WERI-Rb-1 (cell line): ENCODE data around the gene ROPN1L.

ENCODE experiments used
- DNase-seq: peaks from one replicate; pipeline ENCODE4 v3.0.0-alpha.2; 2020
- H3K27ac ChIP-seq: fragments of 250-450 bp; sonication (Bioruptor Pico); 2 replicates; pipeline ENCODE4 v1.5.1; 2020; ENCODE audit warnings: mild to moderate bottlenecking, moderate library complexity
- H3K27me3 ChIP-seq: fragments of 250-450 bp; sonication (Bioruptor Pico); 2 replicates; pipeline ENCODE4 v1.5.1; 2021; ENCODE audit warnings: mild to moderate bottlenecking, low read depth, moderate library complexity; ENCODE audit not compliant: insufficient read depth, severe bottlenecking
- H3K36me3 ChIP-seq: fragments of 250-450 bp; sonication (Bioruptor Pico); 2 replicates; pipeline ENCODE4 v1.5.1; 2020; ENCODE audit warnings: mild to moderate bottlenecking, moderate library complexity
- H3K4me3 ChIP-seq: 2 replicates; pipeline ENCODE4 v1.5.1; 2011; ENCODE audit warnings: low read depth, mild to moderate bottlenecking, control low read depth, low read length
- H3K9me3 ChIP-seq: fragments of 250-450 bp; sonication (Bioruptor Pico); 2 replicates; pipeline ENCODE4 v1.5.1; 2021; ENCODE audit warnings: mild to moderate bottlenecking, moderate library complexity; ENCODE audit not compliant: severe bottlenecking
- TF ChIP-seq, protein P1 (sequence below): IDR thresholded peaks from 2 replicates; pipeline ENCODE4 v1.5.1; 2011; ENCODE audit warnings: low read depth, mild to moderate bottlenecking, control low read depth, inconsistent platforms, low read length

ROPN1L gene

DNA sequence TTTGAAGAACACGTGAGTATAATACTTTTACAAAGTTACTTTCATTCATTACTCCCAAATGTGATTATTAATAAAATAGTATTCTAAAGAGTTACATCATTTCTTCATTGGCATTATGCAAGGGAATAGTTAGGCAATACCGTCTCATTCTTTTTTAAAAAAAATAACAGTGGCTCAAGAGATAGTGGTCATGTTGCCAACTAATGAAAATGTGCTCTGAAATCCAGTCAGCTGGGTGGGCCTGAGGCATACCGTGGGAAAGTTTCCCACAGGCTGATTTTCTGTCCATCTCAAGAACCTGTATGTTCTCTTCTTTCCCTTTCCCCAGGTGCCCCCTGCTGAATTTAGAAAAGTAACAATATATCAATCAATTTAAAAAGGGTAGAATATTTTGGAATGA lies 40.8 kb upstream of the ROPN1L start:
- TF ChIP-seq, protein P1, sequence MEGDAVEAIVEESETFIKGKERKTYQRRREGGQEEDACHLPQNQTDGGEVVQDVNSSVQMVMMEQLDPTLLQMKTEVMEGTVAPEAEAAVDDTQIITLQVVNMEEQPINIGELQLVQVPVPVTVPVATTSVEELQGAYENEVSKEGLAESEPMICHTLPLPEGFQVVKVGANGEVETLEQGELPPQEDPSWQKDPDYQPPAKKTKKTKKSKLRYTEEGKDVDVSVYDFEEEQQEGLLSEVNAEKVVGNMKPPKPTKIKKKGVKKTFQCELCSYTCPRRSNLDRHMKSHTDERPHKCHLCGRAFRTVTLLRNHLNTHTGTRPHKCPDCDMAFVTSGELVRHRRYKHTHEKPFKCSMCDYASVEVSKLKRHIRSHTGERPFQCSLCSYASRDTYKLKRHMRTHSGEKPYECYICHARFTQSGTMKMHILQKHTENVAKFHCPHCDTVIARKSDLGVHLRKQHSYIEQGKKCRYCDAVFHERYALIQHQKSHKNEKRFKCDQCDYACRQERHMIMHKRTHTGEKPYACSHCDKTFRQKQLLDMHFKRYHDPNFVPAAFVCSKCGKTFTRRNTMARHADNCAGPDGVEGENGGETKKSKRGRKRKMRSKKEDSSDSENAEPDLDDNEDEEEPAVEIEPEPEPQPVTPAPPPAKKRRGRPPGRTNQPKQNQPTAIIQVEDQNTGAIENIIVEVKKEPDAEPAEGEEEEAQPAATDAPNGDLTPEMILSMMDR: no peak

DNA sequence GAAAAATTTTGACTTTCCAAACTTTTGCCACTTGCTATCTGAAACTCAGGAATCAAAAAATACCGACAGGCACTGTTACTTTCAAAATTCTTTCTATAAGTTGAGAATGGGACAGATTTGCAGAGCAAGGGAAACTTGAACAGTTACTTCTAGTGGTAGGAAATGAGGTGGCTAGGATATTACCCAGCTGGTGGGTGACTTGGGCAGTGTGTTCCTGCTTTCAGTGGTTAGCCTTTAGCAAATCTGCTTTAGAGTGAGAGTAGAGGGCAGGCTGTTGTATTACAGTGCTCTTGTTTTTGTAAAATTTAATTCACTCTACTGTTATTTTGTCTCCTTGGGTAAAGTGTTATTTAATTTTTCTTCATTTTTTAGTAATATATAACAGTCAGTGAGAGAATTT lies 40.2 kb upstream of the ROPN1L start:
- Histone ChIP-seq H3K27me3 (no peaks in the 10 kb centered on the region), H3K4me3 (no peak overlapping the region), H3K36me3 (peaks cover 77% of the 10 kb centered on the region), H3K9me3 (no peaks in the 10 kb centered on the region), H3K27ac (no peak overlapping the region)
- DNase-seq: no peak
- TF ChIP-seq, protein P1: no peak

More for the DNA sequence above, 40.8 kb upstream of the ROPN1L start:
- Histone ChIP-seq H3K27me3 (no peaks in the 10 kb centered on the region), H3K9me3 (no peaks in the 10 kb centered on the region), H3K4me3 (no peak overlapping the region), H3K36me3 (peaks cover 77% of the 10 kb centered on the region), H3K27ac (no peak overlapping the region)
- DNase-seq: no peak

DNA sequence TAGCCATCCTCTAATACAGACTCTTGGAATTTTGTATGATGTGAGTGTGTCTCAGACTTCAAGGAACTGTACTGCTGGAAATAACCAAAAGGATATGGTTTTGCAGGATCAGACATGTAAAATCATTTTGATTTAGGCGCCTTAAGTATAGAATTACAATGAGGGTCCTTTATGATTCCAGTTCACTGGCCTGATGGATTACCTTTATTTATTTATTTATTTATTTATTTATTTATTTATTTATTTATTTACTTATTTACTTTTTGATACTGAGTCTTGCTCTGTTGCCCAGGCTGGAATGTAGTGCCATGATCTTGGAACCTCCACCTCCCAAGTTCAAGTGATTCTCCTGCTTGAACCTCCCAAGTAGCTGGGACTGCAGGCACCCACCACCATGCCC lies 37.9 kb upstream of the ROPN1L start:
- no peak for DNase-seq
- no peak overlapping the region for H3K27ac ChIP-seq
- H3K9me3 ChIP-seq: no peaks in the 10 kb centered on the region
- TF ChIP-seq, protein P1: no peak
- H3K4me3 ChIP-seq: no peak overlapping the region
- H3K27me3 ChIP-seq: no peaks in the 10 kb centered on the region
- peaks cover 84% of the 10 kb centered on the region for H3K36me3 ChIP-seq

DNA sequence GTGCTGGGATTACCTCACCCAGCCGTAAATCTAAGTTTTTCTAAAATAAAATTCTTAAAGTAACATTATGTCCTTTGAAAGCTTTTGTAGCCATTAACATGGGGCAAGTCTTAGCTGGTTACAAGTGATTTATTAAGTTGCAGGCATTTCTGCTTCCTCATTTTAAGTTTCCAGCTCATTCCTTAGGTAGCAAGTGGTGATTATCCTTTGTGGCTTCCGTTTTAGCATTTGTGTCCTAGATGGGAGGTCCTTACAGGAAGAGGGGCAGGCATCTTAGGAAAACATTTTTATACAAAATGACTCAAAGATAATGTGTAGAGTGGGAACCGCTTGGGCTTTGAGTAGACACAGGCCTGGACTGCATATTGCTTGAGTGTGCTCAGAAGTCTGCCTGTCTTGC lies 35.0 kb upstream of the ROPN1L start:
- H3K36me3 ChIP-seq: peaks cover 93% of the 10 kb centered on the region

DNA sequence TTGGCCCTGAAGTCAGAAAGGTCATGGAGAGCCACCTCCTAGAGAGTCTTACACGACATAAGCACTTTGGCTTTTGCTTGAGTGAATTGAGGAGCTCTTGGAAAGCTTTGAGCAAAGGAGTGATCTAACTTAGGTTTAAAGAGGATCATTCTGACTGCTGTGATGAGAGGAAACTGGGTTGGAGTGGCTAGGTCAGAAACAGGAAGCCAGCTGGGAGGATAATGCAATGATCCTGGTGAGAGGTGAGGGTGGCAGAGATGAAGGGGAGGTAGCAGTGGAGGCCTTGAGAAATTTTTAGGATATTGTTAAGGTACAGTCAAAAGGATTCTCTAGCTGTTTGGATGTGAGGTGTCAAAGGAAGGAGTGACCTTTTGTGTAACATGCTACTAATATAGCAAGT lies 32.2 kb upstream of the ROPN1L start:
- peaks cover 94% of the 10 kb centered on the region for H3K36me3 ChIP-seq
- H3K27ac ChIP-seq: no peak overlapping the region
- TF ChIP-seq, protein P1: no peak
- DNase-seq: no peak
- no peaks in the 10 kb centered on the region for H3K9me3 ChIP-seq
- H3K27me3 ChIP-seq: no peaks in the 10 kb centered on the region
- no peak overlapping the region for H3K4me3 ChIP-seq

More for the DNA sequence above, 35.0 kb upstream of the ROPN1L start:
- DNase-seq: no peak
- Histone ChIP-seq H3K27me3 (no peaks in the 10 kb centered on the region), H3K9me3 (no peaks in the 10 kb centered on the region), H3K4me3 (no peak overlapping the region), H3K27ac (no peak overlapping the region)
- TF ChIP-seq, protein P1: no peak

DNA sequence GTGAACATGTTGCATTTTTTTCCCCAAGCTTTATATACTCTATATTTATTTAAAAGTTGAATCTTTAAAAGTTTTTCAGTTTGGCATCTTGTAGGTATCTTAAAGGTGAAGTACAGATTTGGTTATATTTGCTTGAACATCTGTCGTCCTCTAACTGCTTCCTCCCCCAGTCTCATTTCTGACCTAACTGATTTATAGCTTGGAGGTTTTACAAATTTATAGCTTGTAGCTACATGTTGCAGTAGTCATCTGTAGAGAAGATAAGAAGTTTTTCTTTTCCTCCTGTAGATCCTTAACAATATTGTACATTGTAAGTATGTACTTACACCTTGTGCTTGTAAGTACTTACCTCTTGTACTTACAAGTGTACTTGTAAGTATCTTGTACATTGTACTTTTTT lies 31.0 kb upstream of the ROPN1L start:
- Histone ChIP-seq H3K4me3 (no peak overlapping the region), H3K9me3 (no peaks in the 10 kb centered on the region), H3K27ac (no peak overlapping the region), H3K36me3 (peaks cover 94% of the 10 kb centered on the region), H3K27me3 (no peaks in the 10 kb centered on the region)
- TF ChIP-seq, protein P1: no peak
- DNase-seq: no peak
